SHP77 (cell line): ENCODE results near the gene BMERB1.
"Not testable (repeated sequence)": the region's sequence is repeated elsewhere in the genome, so short reads cannot be mapped to it uniquely, and the experiment has no call there.

Experiments
- DNase-seq, 2 experiments: peaks; one replicate each; lab custom pipeline; 2025; lab: John Stamatoyannopoulos, UW

Gene BMERB1

DNA sequence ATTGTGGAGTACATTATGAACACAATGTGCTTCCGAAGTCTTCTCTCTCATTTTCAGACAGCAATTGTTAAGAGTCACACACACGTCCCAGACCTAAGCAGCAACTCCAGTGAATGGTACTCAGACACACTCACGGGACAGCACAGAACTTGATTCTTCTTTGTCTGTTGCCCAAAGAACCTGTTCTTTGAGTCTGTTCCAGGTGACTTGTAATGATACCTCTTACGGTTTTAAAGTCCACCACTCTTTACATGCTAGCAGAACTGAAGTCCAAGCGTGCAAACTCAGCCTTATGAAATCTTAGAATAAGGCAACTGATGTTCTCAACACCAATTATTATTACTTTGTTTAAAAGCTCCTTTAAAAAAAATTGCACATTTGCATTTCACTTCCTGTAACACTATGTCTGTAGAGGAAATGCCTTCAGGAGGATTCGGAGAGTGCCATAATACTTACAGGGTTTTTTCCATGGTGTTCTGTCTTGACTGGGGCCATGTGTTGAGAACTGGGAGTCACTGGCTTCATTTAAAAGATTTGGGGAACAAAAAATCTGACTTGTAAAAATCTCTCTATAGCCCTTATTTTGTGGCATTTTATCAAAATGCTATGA lies 160.4 kb downstream of the BMERB1 start:
- DNase-seq, result no peak

DNA sequence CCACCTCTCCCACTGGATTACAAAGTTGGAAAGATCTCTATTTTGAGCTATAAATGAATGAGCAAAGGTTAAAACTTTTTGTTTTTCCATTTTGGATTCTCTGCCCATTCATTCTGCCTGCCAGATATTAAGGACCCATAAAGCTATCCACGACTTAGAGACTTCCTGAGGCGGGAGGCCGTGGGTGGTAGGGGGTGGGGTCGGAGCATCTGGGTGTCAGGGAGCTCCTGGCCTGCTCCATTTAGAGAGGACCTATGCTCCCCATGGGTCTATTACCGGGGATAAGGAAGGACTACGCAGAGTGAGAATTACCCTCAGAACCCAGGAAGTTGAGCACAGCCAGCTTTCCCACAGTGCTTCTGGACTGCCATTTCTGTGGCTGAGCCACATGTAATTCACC lies 162.7 kb downstream of the BMERB1 start:
- no peak for DNase-seq

DNA sequence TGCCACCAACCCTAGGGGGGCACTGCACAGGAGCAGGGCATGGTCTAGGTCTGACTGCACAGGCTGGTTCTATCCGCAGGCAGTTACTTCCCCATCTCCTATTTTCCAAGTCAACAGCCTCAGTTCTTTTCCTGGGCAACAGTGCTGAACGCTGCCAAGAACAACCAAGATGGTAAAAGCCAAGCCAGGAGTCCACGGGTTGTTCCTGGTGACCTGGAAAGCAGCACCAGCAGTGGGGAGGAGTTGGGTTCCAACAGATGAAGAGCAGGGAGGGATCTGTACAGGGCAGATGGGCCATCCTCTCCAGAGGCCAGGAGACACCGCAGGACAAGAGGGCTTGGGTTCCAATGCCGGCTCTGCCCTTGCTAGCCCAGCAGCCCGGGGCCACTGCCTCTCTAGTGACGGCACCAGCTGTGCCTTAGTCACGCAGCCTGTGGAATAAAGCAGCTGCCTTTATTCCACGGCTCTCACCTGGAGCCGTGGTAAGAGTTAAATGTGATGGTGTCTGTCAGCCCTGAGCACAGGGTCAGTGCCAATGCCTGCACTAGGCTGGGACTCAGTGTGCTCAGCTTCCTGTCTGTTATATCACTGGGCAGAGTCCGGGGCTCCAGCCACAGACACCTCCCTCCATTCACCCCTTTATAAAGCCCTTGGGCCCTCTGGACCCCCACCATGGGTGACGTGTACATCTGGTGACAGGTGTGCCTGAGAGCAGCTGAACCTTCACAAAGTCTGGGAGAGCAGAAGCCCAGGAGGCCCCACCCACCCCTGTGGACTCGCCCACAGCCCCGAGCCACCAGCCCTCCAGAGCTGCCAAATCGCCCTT lies 163.6 kb downstream of the BMERB1 start:
- DNase-seq, result no peak

DNA sequence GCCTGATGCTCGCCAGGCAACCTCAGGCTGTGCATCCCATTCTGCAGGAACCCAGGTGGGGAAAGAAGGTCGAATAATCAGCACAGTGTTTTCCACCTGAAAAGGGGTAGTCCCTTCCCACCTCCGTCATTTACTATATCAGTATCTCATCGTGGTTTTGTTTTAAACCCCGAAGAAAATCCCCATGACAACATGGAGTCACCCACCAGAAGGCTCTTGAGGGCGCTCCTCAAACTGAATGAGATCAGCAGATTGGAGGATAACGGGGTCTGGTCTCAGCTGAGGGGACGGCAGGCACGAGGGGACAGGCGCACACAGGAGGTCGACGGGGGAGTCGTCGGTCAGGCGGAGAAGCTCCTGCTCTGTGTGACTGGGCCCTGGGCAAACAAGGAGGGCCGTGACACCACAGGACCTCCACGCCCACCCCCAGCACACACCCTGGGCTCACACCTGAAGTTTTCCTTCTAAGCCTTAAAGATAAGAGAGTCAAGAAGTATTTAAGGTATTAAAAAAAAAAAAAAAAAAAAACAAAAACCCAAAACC lies 164.3 kb downstream of the BMERB1 start:
- no peak for DNase-seq

DNA sequence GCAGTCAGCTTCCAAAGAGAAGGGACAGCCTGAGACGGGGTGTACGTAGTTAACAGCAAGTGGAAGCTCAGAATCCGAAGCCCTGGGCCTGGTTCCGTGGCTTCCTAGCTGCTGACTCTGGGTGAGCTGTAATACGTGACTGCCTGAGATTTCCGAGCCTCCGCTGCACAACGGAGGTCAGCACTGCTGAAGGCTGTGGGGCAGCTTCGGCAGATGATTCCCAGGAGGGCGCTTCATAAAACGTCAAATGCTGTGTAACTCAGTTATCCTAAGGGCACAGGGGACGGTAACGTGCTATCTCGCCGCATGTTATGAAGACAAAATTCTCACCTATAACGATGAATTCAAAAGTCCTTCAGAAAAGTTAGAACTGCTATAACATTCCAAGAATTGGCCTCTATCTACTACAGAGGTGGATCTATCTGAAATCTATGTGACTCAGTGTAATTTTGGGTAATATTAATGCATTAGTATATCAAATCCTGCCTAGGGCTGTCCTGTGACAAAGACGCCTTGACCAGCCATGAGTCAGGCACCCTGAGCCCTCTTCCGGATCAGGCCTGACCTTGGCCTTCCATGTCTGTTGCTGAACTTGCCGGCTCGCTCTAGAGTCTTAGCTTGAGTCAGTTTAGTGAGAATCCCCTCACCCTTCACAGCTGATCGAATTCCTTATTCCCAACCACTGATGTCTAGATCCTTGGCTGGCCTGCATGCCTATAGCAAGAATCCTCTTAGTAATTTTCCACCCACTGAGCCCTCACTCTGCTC lies 165.1 kb downstream of the BMERB1 start:
- no peak for DNase-seq

DNA sequence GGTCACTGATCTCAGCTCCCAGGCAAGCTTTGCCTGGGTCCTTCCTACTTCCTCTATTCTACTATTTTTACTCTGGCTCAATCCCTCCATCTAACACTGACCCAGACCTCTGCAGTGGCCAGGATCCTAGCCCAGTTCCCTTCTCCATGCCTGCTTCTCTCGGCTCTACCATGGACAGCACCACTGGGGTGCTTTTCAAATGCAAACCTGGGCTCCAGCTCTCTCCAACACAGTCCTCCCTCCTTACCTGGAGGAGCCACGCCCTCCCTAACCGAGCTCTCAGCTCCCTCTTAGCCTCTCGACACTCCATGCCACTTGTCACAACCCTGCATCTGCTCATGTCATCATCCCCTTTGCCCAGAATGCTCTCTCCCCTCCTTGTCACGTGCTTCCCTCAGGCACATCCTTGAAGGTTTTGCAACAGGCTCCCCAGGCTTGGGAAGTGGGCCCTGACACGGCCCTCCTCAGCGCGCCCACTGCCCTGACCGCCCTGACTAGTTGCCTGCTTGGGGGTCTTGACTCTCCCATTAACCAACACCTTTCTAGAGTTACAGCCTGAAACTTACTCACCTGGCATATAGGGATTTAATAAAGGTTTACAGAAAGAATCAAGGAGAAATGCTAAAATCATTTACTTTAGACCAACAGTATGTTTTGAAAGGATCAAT lies 167.0 kb downstream of the BMERB1 start:
- no peak for DNase-seq

DNA sequence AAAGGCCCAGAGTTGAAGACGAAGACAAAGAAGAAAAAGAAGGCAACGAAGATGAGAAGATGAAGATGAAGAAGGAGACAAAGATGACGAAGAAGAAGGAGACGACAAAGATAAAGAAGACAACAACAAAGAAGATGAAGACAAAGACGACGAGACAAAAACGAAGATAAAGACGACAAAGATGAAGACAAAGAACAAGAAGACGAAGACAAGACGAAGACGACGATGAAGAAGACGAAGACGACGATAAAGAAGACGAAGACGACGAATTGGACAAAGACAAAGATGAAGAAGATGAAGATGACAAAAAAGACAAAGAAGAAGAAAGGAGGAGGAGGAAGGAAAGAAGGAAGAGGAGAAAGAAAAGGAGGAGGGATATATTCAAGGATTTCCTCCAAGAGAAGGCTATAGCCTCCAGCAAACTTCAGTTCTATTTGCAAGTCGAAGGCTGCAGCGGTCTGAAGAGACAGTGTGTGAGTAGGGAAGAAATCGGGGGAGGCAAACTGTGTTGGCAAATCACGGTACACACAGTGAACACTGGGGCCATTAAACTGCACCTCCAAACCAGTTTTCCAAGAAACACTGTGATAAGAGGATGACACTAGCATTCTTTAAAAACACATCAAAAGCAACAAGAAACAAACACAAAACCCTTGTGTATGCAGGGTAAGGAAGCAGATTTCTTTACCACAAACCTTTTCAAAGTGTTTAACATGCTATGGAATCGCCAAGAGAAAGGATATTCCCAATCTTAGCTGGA lies 168.1 kb downstream of the BMERB1 start:
- DNase-seq, result no peak

DNA sequence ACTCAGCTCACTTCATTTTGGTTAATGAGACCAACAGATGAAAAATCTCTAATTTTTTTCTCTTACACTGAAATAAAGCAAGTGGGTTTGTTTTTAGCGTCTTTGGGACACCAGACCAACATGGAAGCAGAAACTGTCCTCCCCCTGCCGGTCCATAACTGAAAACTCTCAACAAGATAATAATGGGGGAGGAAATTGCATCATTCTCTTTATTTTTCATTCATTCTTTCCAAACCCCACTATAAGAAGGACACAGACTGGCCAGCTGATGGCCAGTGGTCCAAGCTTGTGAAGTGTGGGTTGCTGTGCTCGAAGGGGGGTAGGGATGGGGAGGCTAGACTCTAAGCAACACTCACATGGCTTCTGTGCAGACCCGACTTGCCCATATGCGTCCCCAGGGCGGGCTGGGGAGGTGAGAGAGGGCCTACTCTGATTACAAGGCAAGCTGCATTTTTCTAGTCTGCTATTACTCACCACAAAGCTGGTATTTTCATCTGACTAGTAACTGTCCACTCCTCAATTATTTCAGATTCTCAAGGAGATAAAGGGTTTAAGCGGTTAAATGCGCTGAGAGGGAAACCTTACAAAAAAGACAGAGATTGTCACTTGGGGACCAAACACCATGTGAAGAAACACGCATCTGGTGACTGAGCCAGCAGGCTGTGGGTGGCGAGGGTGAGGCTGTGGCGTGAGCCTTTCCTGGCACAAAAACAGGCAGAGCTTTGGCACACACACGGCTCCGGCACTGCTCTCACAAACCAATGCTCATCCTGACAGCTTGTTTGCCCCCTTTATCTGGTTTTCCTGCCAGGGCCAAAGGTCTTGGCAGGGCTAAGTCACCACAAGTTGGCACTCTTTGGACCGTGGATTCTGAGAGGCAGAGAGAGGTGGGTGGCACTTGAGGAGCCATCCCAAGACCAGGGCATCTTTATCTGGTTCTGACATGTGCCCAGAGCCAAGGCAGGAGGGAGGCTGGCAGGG lies 170.4 kb downstream of the BMERB1 start:
- no peak for DNase-seq

DNA sequence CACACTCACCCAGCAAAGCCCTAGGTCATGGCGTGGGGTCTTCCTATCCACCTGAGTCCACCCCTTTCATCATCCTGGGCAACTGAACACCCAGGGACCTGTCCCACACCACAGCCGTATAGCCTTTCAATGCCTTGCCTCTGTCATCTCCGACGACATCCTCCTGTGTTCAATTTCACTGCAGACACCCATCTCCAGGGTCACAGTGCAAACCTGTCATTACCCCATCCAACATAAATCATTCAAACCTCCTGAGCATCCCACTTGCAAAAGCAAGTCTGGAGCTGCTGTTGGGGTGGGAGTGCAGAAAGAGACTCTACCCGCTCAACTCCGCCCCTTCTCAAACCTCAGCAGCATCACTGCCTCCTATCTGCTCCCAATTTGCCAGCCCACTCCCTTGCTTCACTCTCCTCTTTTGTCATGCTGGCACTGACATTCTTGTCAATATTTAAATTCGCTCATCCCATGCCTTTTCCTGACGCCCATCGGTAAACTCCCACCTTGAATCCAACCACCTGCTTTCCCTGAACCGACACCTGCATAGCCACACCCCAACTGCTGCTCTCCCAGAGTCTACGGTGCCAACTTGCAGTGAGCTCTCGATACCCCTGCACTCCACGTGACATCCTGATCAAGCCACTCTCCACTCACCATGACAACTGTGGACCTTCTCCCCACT lies 171.6 kb downstream of the BMERB1 start:
- no peak for DNase-seq

DNA sequence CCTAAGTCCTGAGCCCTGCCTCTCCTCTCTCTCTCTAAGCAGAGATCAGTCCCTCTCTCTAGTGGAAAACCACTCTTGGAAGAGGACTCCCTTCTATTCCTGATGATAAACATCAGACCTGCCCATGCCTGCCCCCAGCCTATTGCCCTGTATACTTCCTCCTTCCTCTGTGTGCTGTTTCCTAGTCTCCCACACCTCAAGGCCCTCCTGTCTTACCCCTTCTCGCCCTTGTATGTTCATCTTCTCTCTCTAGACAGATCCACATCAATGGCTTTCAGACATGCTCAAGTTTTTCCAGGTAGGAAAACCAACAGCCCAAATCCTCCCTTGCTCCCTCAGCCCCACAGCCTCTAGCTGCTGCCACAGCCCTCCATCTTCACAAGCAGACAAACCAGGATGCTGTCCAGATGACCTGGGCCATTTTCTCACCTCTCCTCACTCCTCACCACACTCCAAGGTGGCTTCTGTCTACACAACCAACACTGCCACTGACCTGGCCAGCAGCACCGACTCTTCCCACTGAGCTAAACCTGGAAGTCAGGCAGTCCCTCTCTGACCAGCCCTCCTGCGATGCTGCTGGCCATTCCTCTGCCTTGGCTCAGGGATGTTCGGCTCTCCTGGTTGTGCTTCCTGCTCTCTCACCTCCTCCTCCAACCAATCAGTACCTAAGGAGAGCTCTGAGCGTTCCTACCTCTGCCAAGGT lies 172.3 kb downstream of the BMERB1 start:
- no peak for DNase-seq

DNA sequence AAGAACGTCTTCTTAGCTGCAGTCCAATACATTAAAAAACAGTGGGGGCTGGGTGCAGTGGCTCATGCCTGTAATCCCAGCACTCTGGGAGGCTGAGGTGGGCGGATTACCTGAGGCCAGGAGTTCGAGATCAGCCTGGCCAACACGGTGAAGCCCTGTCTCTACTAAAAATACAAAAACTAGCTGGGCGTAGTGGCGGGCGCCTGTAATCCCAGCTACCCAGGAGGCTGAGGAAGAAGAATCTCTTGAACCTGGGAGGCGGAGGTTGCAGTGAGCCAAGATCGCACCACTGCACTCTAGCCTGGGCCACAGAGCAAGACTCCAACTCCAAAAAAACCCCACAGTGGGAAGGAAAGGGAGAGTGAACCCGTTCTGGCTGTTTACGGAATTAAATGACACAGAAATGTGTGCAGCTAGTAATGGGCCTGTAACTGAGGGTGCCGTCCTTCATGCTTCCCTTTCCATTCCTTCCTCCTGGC lies 172.9 kb downstream of the BMERB1 start:
- DNase-seq, result not testable (repeated sequence)

DNA sequence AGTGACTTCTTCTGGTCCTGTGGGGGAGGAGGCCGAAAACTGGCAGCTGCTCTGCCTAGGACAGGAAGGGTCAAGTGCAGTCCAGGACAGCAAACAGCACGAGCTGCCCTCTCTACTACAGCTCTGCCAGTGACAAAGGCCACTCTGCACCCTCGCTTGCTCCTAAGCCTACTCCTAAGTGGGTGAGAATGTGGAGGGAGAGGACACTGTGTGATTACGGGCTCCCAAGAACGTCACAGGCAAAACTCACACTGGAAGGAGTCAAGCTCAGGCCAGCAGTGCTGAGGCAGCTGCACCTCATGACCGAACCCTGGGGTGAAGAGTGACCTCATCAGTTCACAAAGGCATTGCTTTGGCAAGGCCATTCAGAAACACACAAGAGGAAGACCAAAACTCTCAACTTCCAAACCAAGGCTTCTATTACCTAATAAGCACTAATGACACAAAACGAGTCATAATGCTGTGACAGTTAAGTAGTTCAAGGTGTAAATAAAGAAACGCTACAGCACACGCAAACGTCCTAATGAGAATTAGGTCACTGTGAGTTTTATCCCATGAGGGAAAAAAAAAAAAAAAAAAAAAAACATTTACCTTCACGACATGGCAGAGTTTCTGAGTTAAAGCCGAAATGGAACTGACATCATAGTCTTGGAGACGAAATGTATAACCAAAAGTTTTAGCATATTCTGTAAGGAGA lies 173.5 kb downstream of the BMERB1 start:
- no peak for DNase-seq

DNA sequence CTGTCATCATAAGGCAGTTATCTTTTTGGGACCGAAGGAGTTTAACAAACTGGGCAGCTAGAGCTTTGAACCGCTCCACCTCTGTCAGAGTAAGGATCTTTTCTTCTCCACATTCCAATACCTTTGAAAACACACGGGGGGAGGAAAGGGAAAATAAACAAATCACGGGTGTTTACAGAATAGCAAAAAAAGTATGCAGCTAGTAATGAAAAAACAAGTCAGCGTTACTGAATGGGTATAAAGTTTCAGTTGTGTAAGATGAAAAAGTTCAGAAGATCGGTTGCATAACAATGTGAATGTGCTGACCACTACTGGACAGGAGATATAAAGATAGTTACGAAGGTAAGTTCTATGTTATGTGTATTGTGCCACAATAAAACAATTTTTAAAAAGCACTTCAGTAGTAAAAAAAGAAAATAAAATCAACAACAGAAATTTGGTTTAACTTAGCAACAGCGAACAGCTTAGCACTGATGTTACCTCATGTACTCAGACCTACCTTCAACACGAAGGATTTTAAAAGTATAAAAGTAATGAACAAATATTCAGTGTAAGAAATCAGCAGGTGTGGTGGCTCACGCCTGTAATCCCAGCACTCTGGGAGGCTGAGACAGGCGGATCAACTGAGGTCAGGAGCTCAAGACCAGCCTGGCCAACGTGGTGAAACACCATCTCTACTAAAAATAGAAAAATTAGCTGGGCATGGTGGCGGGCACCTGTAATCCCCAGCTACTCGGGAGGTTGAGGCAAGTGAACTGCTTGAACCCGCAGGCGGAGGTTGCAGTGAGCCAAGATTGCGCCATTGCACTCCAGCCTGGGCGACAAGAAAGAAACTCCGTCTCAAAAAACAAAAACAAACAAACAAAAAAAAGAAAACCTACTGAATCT lies 174.3 kb downstream of the BMERB1 start:
- DNase-seq, result no peak

DNA sequence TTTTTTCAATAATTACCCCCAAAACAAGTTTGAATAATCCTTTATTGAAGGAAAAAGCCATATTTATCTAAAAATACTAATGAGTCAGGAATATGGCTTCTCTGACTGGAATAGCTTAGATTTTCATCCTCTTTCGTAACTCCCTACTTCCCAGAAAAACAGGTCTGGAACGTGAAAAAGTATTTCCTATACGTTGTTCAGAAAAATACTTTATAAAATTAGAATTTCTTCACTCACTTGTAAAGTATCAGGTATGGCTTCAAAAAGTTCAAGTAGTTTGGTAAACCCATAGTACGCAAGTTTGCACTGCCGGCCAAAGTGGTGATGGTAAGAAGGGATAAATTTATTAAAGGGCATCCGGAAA lies 174.9 kb downstream of the BMERB1 start:
- DNase-seq, result no peak

DNA sequence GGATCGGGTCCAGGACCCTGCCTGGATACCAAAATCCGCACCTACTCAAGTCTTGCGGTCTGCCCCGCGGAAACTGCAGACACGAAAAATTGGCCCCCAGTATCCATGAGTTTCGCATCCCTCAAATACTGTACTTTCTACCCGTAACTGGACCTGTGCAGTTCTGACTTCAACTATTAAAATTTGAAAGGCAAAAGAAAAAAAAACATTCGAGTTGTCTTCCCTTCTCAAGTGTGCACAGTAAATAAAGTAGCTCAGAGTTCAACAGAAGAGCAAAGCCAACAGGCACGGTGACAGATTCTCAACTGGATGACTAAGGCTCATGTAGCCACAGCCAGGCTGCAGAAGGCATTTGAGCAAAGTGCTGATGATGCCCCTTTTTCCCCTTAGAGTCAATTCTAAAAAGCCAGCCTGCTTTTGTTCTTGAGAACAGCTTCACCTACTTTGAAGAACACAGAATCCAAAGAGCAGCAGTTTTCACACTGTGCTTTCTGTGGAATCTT lies 176.0 kb downstream of the BMERB1 start:
- no peak for DNase-seq

DNA sequence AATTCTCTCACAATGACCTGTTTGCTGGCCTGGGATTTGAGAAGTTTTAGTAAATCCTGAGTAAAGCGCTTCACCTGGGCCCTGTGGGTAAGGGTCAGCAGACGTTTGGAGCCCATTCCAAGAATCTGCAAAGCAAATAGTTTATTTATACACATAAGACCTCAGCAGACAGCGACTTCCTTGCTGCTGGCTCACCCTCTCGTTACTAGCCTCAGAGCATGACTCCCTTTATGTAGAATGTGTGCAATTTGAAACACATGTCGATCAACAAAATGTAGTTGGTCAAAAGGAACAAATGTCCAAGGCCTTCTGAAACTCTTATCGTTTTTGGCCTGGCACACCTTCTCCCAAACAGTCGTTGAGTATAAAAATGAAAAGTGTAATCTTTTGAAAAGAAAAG lies 177.2 kb downstream of the BMERB1 start:
- DNase-seq, result no peak

DNA sequence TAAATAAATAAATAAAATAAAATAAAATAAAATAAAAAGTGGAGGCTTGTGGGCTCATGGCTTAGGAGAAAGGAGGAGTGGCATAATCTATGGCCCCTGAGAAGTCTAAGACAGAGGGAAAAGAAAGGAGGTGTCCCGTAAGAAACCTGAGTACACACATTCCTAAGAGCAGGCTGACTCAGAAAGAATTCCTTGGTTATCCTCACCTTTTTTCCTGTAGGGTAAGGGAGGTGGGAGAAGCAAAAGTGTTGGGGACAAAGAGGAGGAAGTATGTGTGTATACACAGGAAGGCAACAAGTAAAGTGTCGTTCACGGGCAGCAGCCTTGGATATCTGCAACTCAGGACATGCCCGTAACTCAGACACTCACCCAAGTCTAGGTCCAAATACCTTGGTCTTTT lies 179.3 kb downstream of the BMERB1 start:
- DNase-seq, result no peak
